ENCODE measurements around the gene KPNA5.
A peak's percentile ranks its signal among the peaks of the same experiment; 100 is the strongest.
"Not testable (repeated sequence)": the region's sequence is repeated elsewhere in the genome, so short reads cannot be mapped to it uniquely, and the experiment has no call there.

KPNA5 gene

DNA sequence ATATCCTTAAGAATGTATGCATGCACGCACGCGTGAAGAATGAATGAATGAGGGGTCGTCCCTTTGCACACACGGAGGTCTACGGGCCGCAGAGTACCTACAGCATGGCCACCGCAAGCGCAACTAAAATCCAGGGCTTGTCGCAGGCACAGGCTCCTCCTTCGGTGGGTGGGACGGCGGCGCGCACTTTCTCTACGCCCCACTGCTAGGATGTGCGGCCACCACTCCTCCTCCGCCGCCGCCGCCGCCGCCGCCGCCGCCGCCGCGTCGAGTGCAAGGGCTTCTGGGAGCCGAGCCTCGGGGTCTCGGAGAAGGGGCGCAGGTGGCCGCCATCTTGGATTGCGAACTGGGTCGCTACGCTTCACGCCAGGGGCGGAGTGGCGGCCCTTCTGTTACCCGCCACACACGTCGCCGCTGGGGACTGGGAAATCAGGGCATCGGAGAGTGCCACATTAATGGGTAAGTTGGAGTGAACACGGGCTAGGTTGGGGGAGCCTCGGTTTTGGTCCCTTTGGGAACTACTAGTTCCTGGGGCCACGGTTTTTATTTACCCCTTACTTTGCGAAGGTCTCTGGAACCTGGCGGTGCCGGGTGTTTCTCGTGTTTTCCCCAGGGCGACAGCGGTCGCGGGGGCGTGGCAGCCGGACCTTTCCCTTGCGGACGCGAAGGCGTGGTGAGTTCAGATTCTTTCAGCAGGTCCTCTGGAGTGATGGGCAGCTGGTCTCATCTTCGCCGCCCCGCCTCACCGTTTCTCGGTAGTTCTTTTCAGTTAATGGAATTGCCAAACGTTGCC, at the start of gene KPNA5:
KPNA5 (plus strand) TSS at position 332 of the 793 bp plus-strand sequence; CDS start at position 456, 124 bp downstream.
- DNase-seq (ENCODE audit: low read depth): peak; percentile 73

DNA sequence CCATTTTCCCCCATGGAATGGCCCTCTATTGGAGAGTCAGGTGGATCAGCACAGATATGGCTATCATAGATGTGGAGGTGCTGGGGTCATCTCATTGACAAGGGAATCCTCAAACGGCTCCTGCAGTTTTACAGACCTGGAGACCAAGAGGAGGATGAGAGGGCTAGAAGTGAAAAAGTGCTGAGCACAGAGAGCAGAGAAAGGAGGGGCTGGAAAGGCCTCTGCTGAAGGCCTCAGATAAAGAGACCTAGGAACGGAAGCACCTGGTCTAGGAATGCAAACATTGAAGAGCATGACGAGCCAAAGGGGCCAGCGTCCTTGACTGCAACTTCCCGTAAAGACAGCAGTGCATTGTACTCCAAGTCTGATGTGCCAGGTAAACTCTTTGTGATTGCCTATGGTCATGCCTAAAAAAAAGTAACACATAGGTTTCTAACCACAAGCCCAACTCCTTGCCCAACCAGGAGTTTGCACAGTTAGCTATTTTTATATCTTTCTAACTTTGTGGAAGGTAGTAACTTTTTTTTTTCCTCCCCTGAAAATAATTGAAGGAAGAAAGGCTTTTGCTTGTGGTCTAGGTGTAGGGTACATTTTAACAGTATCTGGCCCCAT, 49.5 kb upstream of the KPNA5 start:
- DNase-seq (ENCODE audit: low read depth): no peak

DNA sequence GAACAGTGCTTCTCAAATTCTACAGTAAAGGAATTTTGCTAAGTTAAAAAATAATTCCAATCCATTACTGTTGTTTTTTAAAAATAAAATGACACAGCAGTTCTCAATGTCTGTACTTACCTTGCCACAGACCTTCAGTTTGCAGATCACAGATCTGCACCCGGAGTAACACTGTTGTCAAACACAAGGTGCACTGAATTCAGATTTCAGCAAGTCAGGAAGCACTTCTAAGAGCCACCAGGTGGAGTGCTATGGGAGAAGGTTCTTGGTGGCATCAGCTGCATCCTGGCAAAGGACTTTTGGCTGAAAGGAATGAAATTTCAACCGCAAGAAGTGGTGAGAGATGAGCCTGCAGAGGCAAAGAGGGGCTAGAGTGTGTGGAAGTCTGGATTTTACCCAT, 47.3 kb upstream of the KPNA5 start:
- DNase-seq (ENCODE audit: low read depth): no peak

DNA sequence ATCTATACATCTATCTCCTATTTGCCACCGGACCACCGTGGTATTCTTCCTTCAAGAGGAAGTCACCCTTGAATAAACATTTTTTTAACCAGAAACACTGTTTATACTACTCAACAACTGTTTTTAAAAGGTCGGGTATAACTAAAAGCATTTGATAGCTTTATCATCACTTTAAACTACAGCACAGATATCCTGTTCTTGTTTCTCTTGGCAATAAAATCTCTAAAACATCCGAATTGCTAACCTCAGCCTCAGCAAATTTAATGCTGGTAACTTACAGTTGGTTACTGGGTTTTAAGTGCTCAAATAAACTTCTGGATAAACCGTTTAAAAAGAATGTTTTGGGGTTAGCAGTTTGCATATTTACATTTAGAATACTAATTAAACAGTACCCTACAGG, 32.9 kb upstream of the KPNA5 start:
- DNase-seq (ENCODE audit: low read depth): no peak

DNA sequence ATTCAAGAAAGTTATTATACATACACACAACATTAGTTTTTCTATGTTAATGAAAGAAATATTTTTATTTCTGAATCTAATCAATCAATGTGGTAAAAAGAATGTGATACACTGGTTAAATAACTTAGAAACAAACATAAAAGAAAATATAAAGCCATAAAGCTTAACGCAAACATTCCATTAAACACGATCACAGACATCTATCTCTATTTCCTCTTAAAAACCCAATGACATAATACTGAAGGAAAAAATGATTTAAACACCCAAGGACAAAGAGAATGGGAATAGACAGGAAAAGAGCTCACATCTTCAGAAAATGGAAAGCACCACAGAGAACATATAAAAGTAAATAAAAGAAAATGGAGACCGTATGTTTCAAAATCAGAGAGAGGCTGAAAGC, 31.9 kb upstream of the KPNA5 start:
- DNase-seq (ENCODE audit: low read depth): no peak

DNA sequence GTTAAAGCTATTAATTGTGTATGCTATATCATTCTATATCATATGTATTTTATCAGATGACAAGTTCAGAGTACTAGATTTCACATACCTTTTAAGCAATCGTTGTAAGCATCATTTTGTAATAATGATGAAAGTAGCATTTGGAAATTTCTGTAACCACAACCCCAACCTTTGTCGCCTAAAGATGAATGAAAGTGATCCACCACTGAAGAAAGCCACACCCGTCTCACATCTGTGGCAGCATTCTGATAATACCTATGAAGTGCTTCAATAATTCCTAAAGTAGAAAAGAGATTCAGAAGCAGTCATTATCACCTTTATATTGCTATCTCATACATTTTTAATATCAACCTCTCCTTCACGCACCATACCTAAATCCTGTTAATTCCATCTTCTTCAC, 29.1 kb upstream of the KPNA5 start:
- no peak for DNase-seq (ENCODE audit: low read depth)

DNA sequence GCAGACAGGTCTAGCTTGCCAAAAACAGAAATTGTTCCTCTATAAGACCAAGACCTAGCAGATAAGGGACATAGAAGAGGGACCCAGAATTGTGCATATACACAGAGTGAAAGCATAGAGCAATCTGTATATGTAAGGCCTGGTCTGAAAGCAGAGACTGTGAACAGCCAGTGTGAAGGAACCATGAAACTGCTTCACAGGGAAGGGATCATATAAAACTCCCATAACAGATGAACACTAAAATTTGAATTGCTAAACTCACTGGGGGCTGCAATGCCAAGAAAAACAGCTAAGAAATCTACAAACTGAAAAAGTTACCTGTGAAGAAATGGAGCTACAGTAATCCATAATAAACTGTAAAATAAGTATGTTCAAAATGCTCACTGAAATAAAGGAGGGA, 19.4 kb upstream of the KPNA5 start:
- no peak for DNase-seq (ENCODE audit: low read depth)

DNA sequence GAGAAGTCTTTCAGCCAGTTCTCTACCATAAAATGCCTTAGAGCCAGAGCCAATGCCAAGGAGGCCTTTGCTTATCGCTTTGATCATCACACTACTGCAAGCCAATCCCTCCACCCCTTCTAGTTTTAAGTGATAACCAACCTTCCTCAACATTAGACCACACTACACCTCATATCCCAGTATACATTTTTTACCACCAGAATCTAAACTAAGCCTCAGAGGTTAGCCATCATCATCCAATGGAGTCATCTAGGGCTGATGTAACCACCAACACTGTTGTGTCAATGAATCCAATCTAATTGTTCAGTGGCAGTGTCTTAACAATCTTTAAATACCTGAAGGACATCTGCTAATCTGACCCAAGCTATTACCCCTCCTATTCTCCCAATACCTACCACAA, 18.8 kb upstream of the KPNA5 start:
- DNase-seq (ENCODE audit: low read depth): no peak

DNA sequence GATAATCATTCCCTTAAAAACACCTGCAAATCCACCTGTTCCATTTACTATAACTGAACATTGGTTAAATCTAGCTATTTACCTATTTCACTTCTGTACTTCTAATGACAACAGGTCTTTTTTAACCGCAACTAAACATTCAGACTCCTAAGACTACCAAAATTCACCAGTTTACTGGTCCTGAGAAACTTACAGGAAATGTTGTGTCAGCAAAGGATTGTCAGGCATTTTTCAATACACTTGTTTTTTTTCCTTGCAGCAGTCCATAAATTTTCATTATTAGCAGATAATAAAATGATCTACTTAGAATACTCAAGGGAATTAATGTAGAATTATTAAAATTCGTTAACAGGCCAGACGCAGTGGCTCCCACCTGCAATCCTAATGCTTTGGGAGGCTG, 17.7 kb upstream of the KPNA5 start:
- DNase-seq (ENCODE audit: low read depth): no peak

DNA sequence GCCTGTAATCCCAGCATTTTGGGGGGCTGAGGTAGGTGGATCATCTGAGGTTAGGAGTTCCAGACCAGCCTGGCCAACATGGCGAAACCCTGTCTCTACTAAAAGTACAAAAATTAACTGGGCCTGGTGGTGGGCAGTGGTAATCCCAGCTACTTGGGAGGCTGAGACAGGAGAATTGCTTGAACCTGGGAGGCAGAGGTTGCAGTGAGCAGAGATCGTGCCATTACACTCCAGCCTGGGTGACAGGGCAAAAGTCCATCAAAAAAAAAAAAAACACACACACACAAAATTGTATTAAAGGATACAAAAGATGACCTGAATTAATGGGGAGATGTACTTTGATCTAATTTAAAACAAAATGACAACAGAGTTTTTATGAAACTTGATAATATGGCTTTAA, 16.8 kb upstream of the KPNA5 start:
- not testable (repeated sequence) for DNase-seq (ENCODE audit: low read depth)

DNA sequence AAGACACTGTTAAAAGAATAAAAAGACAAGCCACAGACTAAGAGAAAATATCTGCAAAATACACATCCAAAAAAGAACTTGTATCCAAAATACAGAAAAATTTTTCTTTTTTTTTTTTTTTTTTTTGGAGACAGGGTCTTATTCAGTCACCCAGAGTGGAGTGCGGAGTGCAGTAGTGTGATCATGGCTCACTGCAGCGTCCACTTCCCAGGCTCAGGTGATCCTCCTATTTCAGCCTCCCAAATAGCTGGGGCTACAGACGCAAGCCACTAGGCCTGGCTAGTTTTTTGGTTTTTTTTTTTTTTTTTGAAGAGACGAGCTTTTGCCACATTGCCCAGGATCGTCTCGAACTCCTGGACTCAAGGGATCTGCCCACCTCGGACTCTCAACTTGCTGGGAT, 15.5 kb upstream of the KPNA5 start:
- no peak for DNase-seq (ENCODE audit: low read depth)

DNA sequence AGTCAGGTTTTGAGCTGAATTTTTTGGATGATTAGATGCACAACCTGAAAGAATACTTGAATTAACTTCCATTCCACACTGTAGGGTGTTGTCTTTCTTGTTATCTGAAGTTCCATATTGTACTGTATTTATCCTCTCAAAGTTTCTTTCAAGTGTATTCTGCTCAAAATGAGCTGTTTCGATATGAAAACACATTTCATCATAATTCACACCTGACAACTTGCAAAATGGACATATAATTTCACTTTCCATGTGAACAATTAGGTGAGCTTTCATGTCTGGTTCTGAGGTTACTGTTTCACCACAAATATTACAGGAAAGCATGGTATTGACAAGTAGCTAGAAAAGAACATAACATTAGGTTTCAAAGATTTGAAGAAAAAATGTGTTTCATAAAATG, 14.1 kb upstream of the KPNA5 start:
- DNase-seq (ENCODE audit: low read depth): no peak

DNA sequence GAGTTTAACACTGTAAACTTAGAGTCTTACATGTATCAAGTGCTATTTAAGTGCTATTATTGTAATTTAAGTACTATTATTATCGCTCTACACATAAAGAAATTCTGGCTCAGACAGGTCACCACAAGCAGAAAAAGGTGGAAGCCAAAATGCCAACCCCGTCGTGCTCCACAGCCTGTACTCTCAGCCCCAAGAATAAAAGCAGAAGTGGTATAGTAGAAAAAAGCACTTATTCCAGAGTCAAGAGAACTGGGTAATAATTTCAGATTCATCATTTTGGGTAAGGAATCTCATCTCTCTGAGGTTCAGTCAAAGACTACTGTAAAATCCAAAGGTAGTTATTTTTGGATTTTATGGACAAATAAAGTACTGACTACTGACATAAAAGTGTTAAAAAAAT, 13.4 kb upstream of the KPNA5 start:
- no peak for DNase-seq (ENCODE audit: low read depth)

DNA sequence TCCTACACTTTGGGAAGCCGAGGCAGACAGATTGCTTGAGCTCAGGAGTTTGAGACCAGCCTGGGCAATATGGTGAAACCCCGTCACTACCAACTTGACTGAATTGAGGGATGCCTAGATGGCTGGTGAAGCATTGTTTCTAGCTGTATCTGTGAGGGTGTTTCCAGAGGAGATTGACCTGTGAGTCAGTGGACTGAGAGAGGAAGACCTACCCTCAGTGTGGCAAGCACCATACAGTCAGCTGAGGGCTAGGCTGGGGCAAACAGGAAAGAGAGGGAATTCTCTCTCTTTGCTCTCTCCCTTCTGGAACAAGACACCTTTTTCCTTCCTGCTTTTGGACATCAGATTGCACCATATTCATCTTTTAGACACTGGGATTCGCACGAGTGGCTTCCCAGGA, 8.7 kb upstream of the KPNA5 start:
- no peak for DNase-seq (ENCODE audit: low read depth)

DNA sequence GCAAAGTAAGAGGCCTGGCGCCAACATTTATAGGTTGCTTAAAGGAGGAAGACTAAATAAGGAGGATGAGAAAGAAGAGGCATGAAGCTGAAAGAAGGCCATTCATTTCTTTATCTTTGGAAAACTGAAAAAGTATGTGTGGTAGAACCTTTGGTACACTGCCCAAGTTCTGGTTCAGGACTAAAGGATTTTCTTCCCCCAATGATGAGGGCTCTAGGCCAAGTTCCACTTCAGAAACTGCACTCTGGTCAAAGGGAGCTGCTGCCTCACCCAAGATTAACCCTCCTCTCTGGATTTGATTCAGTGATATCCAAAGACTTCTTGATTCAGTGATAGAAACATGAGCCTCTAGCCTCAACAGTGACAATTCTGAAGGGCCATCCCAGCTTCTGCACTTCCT, 5.0 kb upstream of the KPNA5 start:
- no peak for DNase-seq (ENCODE audit: low read depth)

DNA sequence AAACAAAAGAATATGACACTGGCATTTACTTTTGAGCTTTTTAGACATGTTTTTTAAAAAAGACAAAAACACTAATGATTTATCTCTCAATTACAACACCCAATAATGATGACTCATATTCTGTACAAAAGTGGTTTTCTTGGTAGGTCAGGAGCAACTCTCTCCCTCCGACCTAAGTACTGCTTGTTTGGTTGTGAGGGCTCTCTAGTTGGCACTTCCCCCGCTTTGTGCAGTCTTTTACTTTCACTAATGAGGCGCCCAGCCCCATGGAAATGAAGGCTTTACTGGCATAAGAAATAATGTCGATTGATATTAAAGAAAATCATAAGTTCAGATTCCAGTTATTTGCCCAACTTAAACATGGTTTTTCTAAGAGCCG, 1.3 kb downstream of the KPNA5 start:
- DNase-seq (ENCODE audit: low read depth): no peak

DNA sequence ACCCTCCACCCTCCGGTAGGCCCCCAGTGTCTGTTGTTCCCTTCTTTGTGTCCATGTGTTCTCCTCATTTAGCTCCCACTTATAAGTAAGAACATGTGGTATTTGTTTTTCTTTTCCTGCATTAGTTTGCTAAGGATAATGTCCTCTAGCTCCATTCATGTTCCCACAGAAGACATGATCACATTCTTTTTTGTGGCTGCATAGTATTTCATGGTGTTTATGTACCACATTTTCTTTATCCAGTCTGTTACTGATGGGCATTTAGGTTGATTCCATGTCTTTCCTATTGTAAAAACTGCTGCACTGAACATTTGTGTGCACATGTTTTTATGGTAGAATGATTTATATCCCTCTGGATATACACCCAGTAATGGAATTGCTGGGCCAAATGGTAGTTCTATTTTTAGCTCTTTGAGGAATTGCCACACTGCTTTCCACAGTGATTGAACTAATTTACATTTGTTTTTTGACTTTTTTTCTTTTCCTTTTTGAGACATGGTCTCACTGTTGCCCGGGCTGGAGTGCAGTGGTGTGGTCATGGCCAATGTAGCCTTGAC, 4.5 kb downstream of the KPNA5 start:
- DNase-seq (ENCODE audit: low read depth): no peak

DNA sequence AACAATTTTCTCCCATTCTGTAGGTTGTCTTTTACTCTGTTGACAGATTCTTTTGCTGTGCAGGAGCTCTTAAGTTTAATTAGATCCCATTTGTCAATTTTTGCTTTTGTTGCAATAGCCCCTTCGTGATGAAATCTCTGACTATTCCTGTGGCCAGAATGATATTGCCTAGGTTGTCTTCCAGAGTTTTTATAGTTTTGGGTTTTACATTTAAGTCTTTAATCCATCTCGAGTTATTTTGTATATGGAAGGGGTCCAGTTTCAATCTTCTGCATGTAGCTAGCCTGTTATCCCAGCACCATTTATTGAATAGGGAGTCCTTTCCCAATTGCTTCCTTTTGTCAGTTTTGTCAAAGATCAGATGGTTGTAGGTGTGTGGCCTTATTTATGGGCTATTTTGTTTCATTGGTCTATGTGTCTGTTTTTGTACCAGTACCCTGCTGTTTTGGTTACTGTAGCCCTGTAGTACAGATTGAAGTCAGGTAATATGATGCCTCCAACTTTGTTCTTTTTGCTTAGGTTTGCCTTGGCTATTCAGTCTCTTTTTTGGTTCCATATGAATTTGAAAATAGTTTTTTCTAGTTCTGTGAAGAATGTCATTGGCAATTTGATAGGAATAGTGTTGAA, 5.6 kb downstream of the KPNA5 start:
- not testable (repeated sequence) for DNase-seq (ENCODE audit: low read depth)

DNA sequence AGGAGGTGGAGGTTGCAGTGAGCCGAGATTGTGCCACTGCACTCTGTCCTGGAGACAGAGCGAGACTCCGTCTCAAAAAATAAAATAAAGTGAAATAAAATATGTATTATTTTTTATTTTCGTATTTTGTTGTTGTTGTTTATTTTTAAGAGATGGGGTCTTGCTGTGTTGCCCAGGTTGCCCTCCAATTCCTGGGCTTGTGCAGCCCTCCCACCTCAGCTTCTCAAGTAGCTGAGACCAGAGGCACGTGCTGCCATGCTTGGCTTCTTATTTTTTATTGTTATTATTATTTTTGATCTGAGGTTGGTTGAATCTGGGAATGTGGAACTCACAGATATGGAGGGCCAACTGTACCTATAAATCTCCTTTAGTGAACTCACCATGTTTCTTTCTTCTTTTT, 10.1 kb downstream of the KPNA5 start:
- no peak for DNase-seq (ENCODE audit: low read depth)

DNA sequence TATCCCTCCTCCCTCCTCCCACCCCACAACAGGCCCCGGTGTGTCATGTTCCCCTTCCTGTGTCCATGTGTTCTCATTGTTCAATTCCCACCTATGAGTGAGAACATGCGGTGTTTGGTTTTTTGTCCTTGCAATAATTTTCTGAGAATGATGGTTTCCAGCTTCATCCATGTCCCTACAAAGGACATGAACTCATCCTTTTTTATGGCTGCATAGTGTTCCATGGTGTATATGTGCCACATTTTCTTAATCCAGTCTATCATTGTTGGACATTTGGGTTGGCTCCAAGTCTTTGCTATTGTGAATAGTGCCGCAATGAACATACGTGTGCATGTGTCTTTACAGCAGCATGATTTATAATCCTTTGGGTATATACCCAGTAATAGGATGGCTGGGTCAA, 11.9 kb downstream of the KPNA5 start:
- not testable (repeated sequence) for DNase-seq (ENCODE audit: low read depth)

DNA sequence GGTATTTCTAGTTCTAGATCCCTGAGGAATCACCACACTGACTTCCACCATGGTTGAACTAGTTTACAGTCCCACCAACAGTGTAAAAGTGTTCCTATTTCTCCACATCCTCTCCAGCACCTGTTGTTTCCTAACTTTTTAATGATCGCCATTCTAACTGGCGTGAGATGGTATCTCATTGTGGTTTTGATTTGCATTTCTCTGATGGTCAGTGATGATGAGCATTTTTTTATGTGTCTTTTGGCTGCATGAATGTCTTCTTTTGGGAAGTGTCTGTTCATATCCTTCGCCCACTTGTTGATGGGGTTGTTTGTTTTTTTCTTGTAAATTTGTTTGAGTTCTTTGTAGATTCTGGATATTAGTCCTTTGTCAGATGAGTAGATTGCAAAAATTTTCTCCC, 12.3 kb downstream of the KPNA5 start:
- not testable (repeated sequence) for DNase-seq (ENCODE audit: low read depth)

DNA sequence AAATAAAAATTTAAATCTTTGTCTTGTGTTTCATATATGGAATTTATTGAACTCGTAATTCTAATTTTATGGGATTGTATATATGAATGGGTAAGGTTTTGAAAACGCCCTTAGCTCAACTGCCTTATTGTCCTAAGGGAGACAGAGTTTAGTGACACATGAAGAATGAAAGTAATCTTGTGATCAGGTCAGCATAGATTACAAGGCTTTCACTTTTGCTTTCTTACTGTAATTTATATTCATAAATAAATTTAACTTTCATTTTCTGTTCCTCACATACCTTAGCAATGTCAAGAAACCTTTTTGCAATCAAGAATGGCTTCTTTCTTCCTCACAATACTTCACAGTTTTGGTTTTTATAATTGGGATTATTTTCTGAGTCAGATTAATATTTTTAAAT, 14.4 kb downstream of the KPNA5 start:
- DNase-seq (ENCODE audit: low read depth): no peak

DNA sequence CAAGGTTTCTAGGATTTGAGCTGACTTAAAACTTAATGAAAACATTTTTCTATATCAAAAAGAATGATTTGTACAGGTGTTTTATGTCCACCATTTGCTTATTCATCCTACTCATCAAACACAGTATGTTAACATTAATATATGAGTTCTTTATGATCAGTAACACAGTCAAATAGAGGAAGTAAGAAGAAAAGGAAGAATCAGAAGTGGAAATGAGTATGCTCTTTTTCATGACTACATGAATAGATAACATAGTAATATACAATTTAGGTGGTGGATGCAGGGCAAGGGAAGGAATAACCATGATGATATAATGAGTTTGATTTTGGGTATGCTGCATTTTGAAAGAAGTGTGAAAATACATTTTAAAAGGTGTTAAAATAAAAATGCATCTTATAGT, 16.5 kb downstream of the KPNA5 start:
- DNase-seq (ENCODE audit: low read depth): no peak

All from CMK (cell line).